GM12875 (cell line): Measurements from ENCODE around the gene APOA1.

Experiments used
- H3K4me3 ChIP-seq: one replicate; pipeline ENCODE4 v1.5.1; 2011; ENCODE audit warnings: low read depth, low read length, control low read depth
- CTCF ChIP-seq: IDR thresholded peaks from 2 replicates; pipeline ENCODE4 v1.5.1; 2011; ENCODE audit warnings: low read depth, mild to moderate bottlenecking, control low read depth, inconsistent platforms, low read length, moderate library complexity, borderline replicate concordance; ENCODE audit not compliant: insufficient read depth

Gene APOA1

DNA sequence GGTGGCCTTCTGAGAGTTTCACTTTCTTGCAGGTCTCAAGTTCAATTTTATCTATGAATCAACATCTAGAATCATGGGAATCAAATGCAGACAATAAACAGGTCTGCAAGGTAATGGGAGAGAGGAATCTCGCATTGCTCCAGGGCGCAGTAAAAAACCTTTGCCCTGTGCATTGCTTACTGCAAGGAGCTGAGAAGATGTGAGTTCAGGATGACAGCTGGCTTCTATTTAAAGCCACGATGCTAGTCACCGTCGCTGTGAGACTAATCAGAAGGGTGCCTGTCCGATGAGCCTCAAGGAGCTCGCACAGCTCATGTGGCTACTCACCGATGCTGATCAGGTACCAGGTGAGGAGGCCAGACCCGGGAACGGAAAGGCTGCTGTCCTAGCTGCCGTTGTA, 30.2 kb upstream of the APOA1 start:
- H3K4me3 ChIP-seq, result no peak overlapping the region
- no peak for TF ChIP-seq CTCF

- TF ChIP-seq CTCF, result no peak
- no peak overlapping the region for H3K4me3 ChIP-seq
These were observed 29.5 kb upstream of the APOA1 start for GRCh38 chr11:116866804-116867455.

- H3K4me3 ChIP-seq, result no peak overlapping the region
- no peak for TF ChIP-seq CTCF
These were observed 28.3 kb upstream of the APOA1 start for GRCh38 chr11:116865696-116866095.

GRCh38 chr11:116864531-116864930, 27.1 kb upstream of the APOA1 start:
- H3K4me3 ChIP-seq, result no peak overlapping the region
- no peak for TF ChIP-seq CTCF

- no peak overlapping the region for H3K4me3 ChIP-seq
- TF ChIP-seq CTCF, result no peak
These were observed 25.5 kb upstream of the APOA1 start for GRCh38 chr11:116862951-116863350.

DNA sequence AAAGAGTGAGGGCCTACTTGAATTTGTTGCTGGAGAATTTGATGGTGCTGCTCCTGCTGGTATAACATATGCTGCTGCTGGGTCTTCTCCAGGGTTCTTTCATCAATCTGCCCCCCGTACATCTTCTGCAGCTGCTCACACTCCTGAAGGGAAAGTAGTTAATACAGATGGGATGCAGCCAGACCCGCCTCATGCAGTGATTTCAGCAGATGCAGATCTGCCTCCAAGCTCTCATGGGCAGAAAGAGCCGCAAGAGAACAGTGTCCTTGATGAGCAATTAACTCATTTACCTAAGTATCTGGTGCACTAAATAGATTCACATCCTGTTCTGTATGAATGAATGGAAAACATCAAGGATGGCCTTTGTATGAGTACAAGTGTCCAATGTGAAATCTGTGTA, 24.8 kb upstream of the APOA1 start:
- H3K4me3 ChIP-seq, result no peak overlapping the region
- no peak for TF ChIP-seq CTCF

GRCh38 chr11:116861539-116861938, 24.1 kb upstream of the APOA1 start:
- TF ChIP-seq CTCF, result no peak
- no peak overlapping the region for H3K4me3 ChIP-seq
